GM12875 (cell line): Measurements from ENCODE around the gene NPS.

Experiments
- H3K4me3 ChIP-seq: one replicate; pipeline ENCODE4 v1.5.1; 2011; ENCODE audit warnings: low read depth, low read length, control low read depth
- TF ChIP-seq, protein P1 (sequence below): IDR thresholded peaks from 2 replicates; pipeline ENCODE4 v1.5.1; 2011; ENCODE audit warnings: low read depth, mild to moderate bottlenecking, control low read depth, inconsistent platforms, low read length, moderate library complexity, borderline replicate concordance; ENCODE audit not compliant: insufficient read depth

Gene NPS

DNA sequence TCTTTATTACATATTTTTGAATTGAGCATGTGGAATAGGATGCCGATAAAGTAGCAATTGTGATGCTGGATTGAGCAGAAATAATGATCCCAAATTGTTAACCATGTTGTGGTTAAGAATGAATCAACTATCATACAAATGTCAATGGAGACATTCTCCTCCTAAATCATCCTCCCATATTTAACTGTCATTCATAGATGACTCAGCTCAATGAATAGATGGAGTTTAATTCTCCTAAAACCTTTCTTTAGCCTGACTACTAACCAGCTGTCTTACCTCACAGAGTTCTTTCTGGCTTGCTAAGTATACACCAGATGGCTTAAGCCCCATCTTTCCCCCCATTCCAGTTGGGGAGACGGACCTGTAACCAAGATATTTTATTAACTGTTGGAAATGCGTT lies 23.4 kb upstream of the NPS start:
- TF ChIP-seq, protein P1, sequence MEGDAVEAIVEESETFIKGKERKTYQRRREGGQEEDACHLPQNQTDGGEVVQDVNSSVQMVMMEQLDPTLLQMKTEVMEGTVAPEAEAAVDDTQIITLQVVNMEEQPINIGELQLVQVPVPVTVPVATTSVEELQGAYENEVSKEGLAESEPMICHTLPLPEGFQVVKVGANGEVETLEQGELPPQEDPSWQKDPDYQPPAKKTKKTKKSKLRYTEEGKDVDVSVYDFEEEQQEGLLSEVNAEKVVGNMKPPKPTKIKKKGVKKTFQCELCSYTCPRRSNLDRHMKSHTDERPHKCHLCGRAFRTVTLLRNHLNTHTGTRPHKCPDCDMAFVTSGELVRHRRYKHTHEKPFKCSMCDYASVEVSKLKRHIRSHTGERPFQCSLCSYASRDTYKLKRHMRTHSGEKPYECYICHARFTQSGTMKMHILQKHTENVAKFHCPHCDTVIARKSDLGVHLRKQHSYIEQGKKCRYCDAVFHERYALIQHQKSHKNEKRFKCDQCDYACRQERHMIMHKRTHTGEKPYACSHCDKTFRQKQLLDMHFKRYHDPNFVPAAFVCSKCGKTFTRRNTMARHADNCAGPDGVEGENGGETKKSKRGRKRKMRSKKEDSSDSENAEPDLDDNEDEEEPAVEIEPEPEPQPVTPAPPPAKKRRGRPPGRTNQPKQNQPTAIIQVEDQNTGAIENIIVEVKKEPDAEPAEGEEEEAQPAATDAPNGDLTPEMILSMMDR: no peak
- H3K4me3 ChIP-seq: no peak overlapping the region

DNA sequence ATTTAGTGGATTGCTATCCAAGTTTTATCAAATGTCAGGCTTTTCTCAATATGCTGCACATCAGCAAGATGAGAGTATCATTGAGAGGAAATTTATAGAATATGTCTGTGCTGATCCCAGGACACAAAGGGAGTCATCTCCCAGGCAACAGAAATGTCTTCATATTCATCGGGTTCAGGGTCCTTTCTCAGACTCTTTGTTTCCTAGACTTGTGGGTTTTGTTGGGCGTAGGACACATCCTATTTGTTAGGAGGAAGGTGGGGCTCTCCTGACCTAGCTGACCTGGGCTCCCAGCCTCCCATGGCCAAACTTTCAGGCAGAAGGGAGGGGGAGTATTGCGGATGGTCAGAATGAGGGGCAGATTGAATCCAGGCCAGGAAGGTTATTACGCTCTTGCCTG lies 22.9 kb upstream of the NPS start:
- TF ChIP-seq, protein P1: no peak
- no peak overlapping the region for H3K4me3 ChIP-seq

DNA sequence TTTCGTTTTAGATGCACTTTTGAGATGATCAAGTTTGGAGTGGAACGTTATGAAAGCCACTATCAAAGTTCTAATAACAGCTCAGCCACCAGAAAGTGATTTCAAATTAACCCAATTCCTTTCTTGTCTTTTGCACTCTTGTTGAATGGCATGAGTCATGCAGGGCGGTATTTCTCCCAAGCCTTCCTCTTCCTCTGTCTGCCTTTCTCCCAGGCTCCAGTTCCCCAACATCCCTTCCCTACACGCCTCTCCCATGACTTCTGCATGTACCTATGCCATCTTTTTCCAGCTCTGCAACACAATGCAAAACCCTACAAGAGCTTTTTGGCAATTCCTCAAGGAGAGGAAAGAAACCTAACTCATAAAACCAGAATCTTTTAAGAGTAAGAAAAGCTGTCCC lies 21.8 kb upstream of the NPS start:
- TF ChIP-seq, protein P1: no peak
- H3K4me3 ChIP-seq: no peak overlapping the region

DNA sequence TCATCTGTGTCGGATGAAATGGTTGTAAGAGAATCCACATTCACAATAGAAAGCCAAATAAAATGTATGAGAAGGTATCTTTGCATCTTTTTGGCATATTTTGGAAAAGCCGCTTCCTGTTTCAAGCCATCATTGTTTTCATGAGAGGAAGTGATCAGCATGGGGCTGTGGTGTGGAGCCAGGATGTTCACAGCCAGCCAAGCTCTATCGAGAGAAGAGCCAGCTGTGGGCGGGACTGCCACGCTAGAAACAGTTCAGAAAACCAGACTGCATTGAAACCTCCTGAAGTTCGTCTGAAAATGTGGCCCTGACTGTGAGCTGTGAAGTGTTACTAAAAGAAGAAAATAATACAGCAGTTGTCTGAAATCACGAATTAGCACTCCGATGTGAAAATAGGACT lies 21.2 kb upstream of the NPS start:
- TF ChIP-seq, protein P1: no peak
- H3K4me3 ChIP-seq: no peak overlapping the region

DNA sequence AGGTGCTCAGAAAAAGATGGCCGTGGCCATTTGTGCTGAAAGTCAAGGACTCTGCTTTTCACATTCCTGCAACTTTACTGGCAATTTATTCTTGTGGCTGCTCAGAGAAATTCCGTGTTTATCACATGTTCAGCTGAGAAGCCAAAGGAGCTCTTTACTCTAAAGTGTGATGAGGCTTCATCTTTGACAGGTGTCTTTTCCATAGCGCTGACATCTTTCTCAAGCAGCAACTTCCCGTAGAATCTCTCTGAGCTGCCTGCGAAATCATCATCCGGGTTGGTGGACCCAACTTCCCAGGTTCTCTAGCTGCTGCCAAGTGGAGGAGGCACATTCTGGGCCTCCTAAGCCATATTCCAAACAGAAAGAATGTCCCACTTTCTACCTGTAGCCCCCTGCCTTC lies 16.9 kb upstream of the NPS start:
- TF ChIP-seq, protein P1: no peak
- no peak overlapping the region for H3K4me3 ChIP-seq

DNA sequence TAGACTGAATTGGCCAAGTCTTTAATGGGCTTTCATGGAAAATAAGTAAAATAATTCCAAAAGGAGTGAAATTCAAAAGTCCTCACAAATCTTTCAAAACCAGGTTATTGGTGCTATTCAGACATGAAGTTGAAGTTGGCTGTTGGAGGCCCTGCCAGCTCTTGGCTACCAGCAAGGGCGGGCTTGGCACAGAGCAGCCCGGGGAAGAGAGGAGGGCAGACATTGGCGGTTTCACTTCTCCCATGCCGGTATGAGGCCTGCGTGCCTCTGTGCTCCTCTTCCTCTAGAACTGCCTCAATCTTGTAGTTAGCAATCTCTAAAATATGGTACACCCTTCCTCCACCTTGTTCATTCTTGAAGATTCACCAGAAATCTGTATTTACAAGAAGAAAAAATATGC lies 16.4 kb upstream of the NPS start:
- no peak overlapping the region for H3K4me3 ChIP-seq
- TF ChIP-seq, protein P1: no peak

DNA sequence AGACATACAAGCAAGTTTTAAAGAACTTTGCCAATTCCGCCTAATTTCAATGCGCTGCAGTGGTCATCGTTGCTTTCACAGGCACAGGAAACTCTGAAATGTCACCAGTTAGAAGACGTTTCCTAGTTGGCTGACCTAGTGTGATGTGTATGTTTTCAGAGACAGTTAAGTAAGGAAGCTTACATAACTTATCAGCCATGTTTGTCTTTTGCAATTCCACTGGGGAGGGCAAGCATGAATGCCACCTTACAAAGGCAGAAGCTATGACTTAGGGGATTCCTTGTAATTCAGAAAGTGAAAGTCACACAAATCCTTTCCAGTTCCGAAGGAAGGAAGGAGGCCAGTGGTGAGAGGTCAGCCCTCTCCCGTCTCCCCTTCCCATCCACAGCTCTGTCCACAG lies 15.0 kb upstream of the NPS start:
- TF ChIP-seq, protein P1: no peak
- H3K4me3 ChIP-seq: no peak overlapping the region
